IMR-90 (cell line): ENCODE results near the gene PRR33.
"Not testable (repeated sequence)": the region's sequence is repeated elsewhere in the genome, so short reads cannot be mapped to it uniquely, and the experiment has no call there.

Experiments
- ELK1 ChIP-seq: fragments of 150-350 bp; IDR thresholded peaks from 2 replicates; pipeline ENCODE4 v1.6.1; 2016; ENCODE audit warnings: low read depth, mild to moderate bottlenecking, low read length, moderate library complexity, borderline replicate concordance
- NFE2L2 ChIP-seq: fragments of 150-350 bp; IDR thresholded peaks from 2 replicates; pipeline ENCODE4 v1.6.1; 2016; ENCODE audit warnings: low read depth, mild to moderate bottlenecking, low read length

- not testable (repeated sequence) for TF ChIP-seq ELK1, NFE2L2
Observed at GRCh38 chr11:1875851-1876301, 15.8 kb downstream of the PRR33 start.
